Trophoblast cell (in vitro differentiated cells and primary cell): ENCODE results near the gene IFNA5.

Experiments used
- DNase-seq, 2 donors: peaks; one replicate each; pipeline ENCODE4 v3.0.0-alpha.2; 2016
- H2AFZ ChIP-seq: 2 replicates; pipeline ENCODE4 v1.6.1; 2013; ENCODE audit warnings: low read length, moderate library complexity, mild to moderate bottlenecking; ENCODE audit not compliant: insufficient read depth, poor library complexity
- H2AK5ac ChIP-seq: 2 replicates; pipeline ENCODE4 v1.6.1; 2013; ENCODE audit warnings: mild to moderate bottlenecking, low read length
- H2BK120ac ChIP-seq: 2 replicates; pipeline ENCODE4 v1.6.1; 2013; ENCODE audit warnings: low read length, mild to moderate bottlenecking, moderate library complexity; ENCODE audit not compliant: insufficient read depth, poor library complexity
- H2BK12ac ChIP-seq: 2 replicates; pipeline ENCODE4 v1.6.1; 2013; ENCODE audit warnings: mild to moderate bottlenecking, low read length, moderate library complexity
- H2BK5ac ChIP-seq: 2 replicates; pipeline ENCODE4 v1.6.1; 2013; ENCODE audit warnings: low read length, low read depth, moderate library complexity, mild to moderate bottlenecking; ENCODE audit not compliant: poor library complexity
- H3K14ac ChIP-seq: 2 replicates; pipeline ENCODE4 v1.6.1; 2013; ENCODE audit warnings: mild to moderate bottlenecking, low read length
- H3K18ac ChIP-seq: 2 replicates; pipeline ENCODE4 v1.6.1; 2013; ENCODE audit warnings: mild to moderate bottlenecking, low read length
- H3K23ac ChIP-seq: 2 replicates; pipeline ENCODE4 v1.6.1; 2013; ENCODE audit warnings: low read length
- H3K27ac ChIP-seq: 2 replicates; pipeline ENCODE4 v1.5.1; 2013; ENCODE audit warnings: low read depth, mild to moderate bottlenecking, inconsistent platforms, low read length, moderate library complexity
- H3K27me3 ChIP-seq: 2 replicates; pipeline ENCODE4 v1.6.1; 2013; ENCODE audit warnings: inconsistent platforms, mild to moderate bottlenecking, low read length, moderate library complexity; ENCODE audit not compliant: insufficient read depth
- H3K36me3 ChIP-seq, 2 experiments: 1 replicate in 1 of 2; 2 replicates in 1 of 2; pipeline ENCODE4 v1.6.1; 2013; ENCODE audit warnings: low read length in 2 of 2, mild to moderate bottlenecking in 2 of 2, moderate library complexity in 1 of 2; ENCODE audit not compliant: insufficient read depth in 2 of 2, control insufficient read depth in 1 of 2
- H3K4ac ChIP-seq: 2 replicates; pipeline ENCODE4 v1.6.1; 2013; ENCODE audit warnings: low read depth, mild to moderate bottlenecking, low read length, moderate library complexity
- H3K4me1 ChIP-seq, 2 experiments: 1 replicate in 1 of 2; 2 replicates in 1 of 2; pipeline ENCODE4 v1.6.1; 2013; ENCODE audit warnings: low read length in 2 of 2, mild to moderate bottlenecking in 2 of 2, moderate library complexity in 1 of 2; ENCODE audit not compliant: insufficient read depth in 2 of 2, control insufficient read depth in 1 of 2
- H3K4me2 ChIP-seq: 2 replicates; pipeline ENCODE4 v1.6.1; 2013; ENCODE audit warnings: inconsistent platforms, mild to moderate bottlenecking, low read length, moderate library complexity
- H3K4me3 ChIP-seq: 2 replicates; pipeline ENCODE4 v1.5.1; 2013; ENCODE audit warnings: mild to moderate bottlenecking, low read depth, low read length, inconsistent platforms
- H3K79me1 ChIP-seq: one replicate; pipeline ENCODE4 v1.6.1; 2013; ENCODE audit warnings: low read length
- H3K79me2 ChIP-seq: 2 replicates; pipeline ENCODE4 v1.6.1; 2013; ENCODE audit warnings: low read length, mild to moderate bottlenecking; ENCODE audit not compliant: control insufficient read depth, insufficient read depth, poor library complexity
- H3K9ac ChIP-seq: 2 replicates; pipeline ENCODE4 v1.6.1; 2013; ENCODE audit warnings: mild to moderate bottlenecking, low read length
- H3K9me3 ChIP-seq: 2 replicates; pipeline ENCODE4 v1.6.1; 2013; ENCODE audit warnings: low read depth, mild to moderate bottlenecking, control low read depth, inconsistent platforms, low read length; ENCODE audit not compliant: insufficient read depth
- H4K12ac ChIP-seq: 2 replicates; pipeline ENCODE4 v1.6.1; 2013; ENCODE audit warnings: low read depth, mild to moderate bottlenecking, low read length, moderate library complexity
- H4K8ac ChIP-seq: 2 replicates; pipeline ENCODE4 v1.6.1; 2013; ENCODE audit warnings: low read depth, mild to moderate bottlenecking, low read length, moderate library complexity
- H4K91ac ChIP-seq: one replicate; pipeline ENCODE4 v1.6.1; 2013; ENCODE audit warnings: low read depth, mild to moderate bottlenecking, low read length, moderate library complexity
- WGBS: extraction: QIAGEN DNeasy Blood & Tissue Kit; methylation state at CpG from one replicate; pipeline ENCODE4 v1.1.7; 2013; ENCODE audit warnings: missing lambda C conversion rate; ENCODE audit not compliant: insufficient read length, insufficient coverage; ENCODE audit errors: extremely low coverage; 5-methylcytosine and 5-hydroxymethylcytosine counted together

Gene IFNA5

DNA sequence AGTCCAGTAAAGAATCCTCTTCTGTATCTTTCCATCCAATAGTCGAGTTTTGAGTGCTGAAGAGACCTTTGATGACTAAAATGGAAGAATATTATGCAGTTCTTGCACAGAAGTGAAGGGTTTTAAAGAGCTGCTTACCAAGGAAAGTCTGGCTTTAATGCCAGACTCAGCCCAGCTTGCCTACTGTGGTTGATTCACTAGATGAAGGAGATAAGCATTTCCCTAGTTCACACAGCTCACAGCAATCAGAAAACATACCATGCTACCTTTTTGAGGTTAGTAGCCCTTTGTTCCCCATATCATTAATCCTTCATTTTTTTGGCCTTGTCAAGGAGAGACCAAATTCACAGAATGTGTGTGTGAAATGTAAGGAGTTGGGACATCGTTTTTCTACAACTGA is 15.3 kb downstream of the IFNA5 start:
- Histone ChIP-seq H3K18ac (no peak overlapping the region), H2AFZ (no peak overlapping the region), H3K36me3 (no peaks in the 10 kb centered on the region), H2BK12ac (no peak overlapping the region), H3K9me3 (no peaks in the 10 kb centered on the region), H3K4me1 (no peaks in the 10 kb centered on the region), H4K8ac (no peak overlapping the region), H3K23ac (no peak overlapping the region), H3K14ac (no peak overlapping the region), H2AK5ac (no peak overlapping the region), H3K9ac (no peak overlapping the region), H3K27me3 (no peaks in the 10 kb centered on the region), H3K79me2 (no peaks in the 10 kb centered on the region), H3K27ac (no peak overlapping the region), H2BK5ac (no peak overlapping the region), H2BK120ac (no peak overlapping the region), H3K4me3 (no peak overlapping the region), H3K4me2 (no peak overlapping the region), H4K12ac (no peak overlapping the region), H3K79me1 (no peaks in the 10 kb centered on the region), H4K91ac (no peak overlapping the region), H3K4ac (no peak overlapping the region)
- DNase-seq, result no peak
- WGBS, result no CpG with 5 or more reads among the region's 2 CpGs

DNA sequence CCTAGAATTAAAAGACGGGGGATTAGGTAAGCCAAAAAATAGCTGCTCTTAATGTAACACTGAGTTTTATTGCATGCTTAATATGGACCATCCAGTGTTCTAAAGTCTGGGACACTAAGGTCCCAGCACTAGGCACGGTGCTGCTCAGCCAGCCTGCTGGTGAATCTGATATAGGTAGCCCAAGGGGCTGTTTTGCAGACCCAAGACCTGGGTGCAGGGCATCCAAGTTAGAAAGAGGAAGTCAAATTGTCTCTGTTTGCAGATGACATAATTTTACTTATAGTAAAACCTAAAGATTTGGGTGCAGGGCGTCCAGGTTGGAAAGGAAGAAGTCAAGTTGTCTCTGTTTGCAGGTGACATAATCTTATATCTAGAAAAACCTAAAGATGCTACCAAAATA is 17.8 kb downstream of the IFNA5 start:
- Histone ChIP-seq H2BK12ac (no peak overlapping the region), H2AFZ (no peak overlapping the region), H3K27me3 (no peaks in the 10 kb centered on the region), H3K4ac (no peak overlapping the region), H3K4me1 (no peaks in the 10 kb centered on the region), H3K9ac (no peak overlapping the region), H2BK120ac (no peak overlapping the region), H3K79me1 (no peaks in the 10 kb centered on the region), H4K91ac (no peak overlapping the region), H3K4me2 (no peak overlapping the region), H3K14ac (no peak overlapping the region), H3K4me3 (no peak overlapping the region), H3K79me2 (no peaks in the 10 kb centered on the region), H3K18ac (no peak overlapping the region), H4K8ac (no peak overlapping the region), H2BK5ac (no peak overlapping the region), H3K23ac (no peak overlapping the region), H2AK5ac (no peak overlapping the region), H3K36me3 (no peaks in the 10 kb centered on the region), H3K27ac (no peak overlapping the region), H3K9me3 (no peaks in the 10 kb centered on the region), H4K12ac (no peak overlapping the region)
- no peak for DNase-seq
- WGBS, result no CpG with 5 or more reads among the region's 3 CpGs

DNA sequence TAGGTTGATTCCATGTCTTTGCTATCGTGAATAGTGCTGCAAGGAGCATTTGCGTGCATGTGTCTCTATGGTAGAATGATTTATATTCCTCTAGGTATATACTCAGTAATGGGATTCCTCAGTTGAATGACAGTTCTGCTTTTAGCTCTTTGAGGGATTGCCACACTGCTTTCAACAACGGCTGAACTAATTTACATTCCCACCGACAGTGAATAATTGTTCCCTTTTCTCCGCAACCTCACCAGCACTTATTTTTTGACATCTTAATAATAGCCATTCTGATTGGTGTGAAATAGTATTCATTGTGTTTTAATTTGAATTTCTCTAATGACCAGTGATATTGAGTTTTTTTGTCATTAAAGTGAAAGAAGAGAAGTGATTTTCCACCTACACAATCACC is 18.5 kb downstream of the IFNA5 start:
- no CpG with 5 or more reads among the region's 5 CpGs for WGBS
- no peak for DNase-seq
- Histone ChIP-seq H3K27ac (no peak overlapping the region), H3K4ac (no peak overlapping the region), H2AFZ (no peak overlapping the region), H3K9ac (no peak overlapping the region), H3K4me3 (no peak overlapping the region), H3K4me2 (no peak overlapping the region), H3K23ac (no peak overlapping the region), H2AK5ac (no peak overlapping the region), H2BK5ac (no peak overlapping the region), H2BK120ac (no peak overlapping the region), H2BK12ac (no peak overlapping the region), H4K8ac (no peak overlapping the region), H3K79me1 (no peaks in the 10 kb centered on the region), H3K9me3 (no peaks in the 10 kb centered on the region), H4K91ac (no peak overlapping the region), H3K4me1 (no peaks in the 10 kb centered on the region), H3K27me3 (no peaks in the 10 kb centered on the region), H3K79me2 (no peaks in the 10 kb centered on the region), H4K12ac (no peak overlapping the region), H3K14ac (no peak overlapping the region), H3K36me3 (no peaks in the 10 kb centered on the region), H3K18ac (no peak overlapping the region)

DNA sequence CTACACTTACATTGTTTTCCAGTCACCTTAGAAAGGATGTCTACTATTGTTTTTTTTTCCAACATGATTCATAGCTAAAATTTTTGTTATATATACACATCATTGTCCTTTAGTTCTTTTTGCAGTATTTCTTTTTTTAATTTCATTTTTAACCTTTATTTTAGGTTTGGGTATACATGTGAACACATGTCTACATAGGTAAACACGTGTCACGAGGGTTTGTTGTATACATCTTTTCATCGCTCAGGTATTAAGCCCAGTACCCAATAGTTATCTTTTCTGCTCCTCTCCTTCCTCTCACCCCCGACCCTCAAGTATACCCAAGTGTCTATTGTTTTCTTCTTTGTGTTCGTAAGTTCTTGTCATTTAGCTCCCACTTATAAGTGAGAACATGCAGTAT is 19.0 kb downstream of the IFNA5 start:
- H2BK120ac ChIP-seq, result no peak overlapping the region
- H3K27me3 ChIP-seq, result no peaks in the 10 kb centered on the region
- H3K14ac ChIP-seq, result no peak overlapping the region
- H2BK12ac ChIP-seq, result no peak overlapping the region
- no peak overlapping the region for H3K18ac ChIP-seq
- no peaks in the 10 kb centered on the region for H3K9me3 ChIP-seq
- H3K79me2 ChIP-seq, result no peaks in the 10 kb centered on the region
- no peak overlapping the region for H3K4me3 ChIP-seq
- no peak overlapping the region for H2AK5ac ChIP-seq
- H4K12ac ChIP-seq, result no peak overlapping the region
- no CpG with 5 or more reads among the region's 5 CpGs for WGBS
- no peaks in the 10 kb centered on the region for H3K4me1 ChIP-seq
- no peak overlapping the region for H3K9ac ChIP-seq
- H3K27ac ChIP-seq, result no peak overlapping the region
- H3K4me2 ChIP-seq, result no peak overlapping the region
- H3K79me1 ChIP-seq, result no peaks in the 10 kb centered on the region
- no peak overlapping the region for H3K4ac ChIP-seq
- H3K36me3 ChIP-seq, result no peaks in the 10 kb centered on the region
- no peak overlapping the region for H2AFZ ChIP-seq
- no peak overlapping the region for H4K91ac ChIP-seq
- DNase-seq, result no peak
- H3K23ac ChIP-seq, result no peak overlapping the region
- H4K8ac ChIP-seq, result no peak overlapping the region
- H2BK5ac ChIP-seq, result no peak overlapping the region
